WERI-Rb-1 (cell line): ENCODE measurements around the gene DPYSL4.
A peak's percentile ranks its signal among the peaks of the same experiment; 100 is the strongest.

Source experiments
- DNase-seq: peaks from one replicate; pipeline ENCODE4 v3.0.0-alpha.2; 2020
- H3K27ac ChIP-seq: fragments of 250-450 bp; sonication (Bioruptor Pico); 2 replicates; pipeline ENCODE4 v1.5.1; 2020; ENCODE audit warnings: mild to moderate bottlenecking, moderate library complexity
- H3K27me3 ChIP-seq: fragments of 250-450 bp; sonication (Bioruptor Pico); 2 replicates; pipeline ENCODE4 v1.5.1; 2021; ENCODE audit warnings: mild to moderate bottlenecking, low read depth, moderate library complexity; ENCODE audit not compliant: insufficient read depth, severe bottlenecking
- H3K36me3 ChIP-seq: fragments of 250-450 bp; sonication (Bioruptor Pico); 2 replicates; pipeline ENCODE4 v1.5.1; 2020; ENCODE audit warnings: mild to moderate bottlenecking, moderate library complexity
- H3K4me3 ChIP-seq: 2 replicates; pipeline ENCODE4 v1.5.1; 2011; ENCODE audit warnings: low read depth, mild to moderate bottlenecking, control low read depth, low read length
- H3K9me3 ChIP-seq: fragments of 250-450 bp; sonication (Bioruptor Pico); 2 replicates; pipeline ENCODE4 v1.5.1; 2021; ENCODE audit warnings: mild to moderate bottlenecking, moderate library complexity; ENCODE audit not compliant: severe bottlenecking
- CTCF ChIP-seq: IDR thresholded peaks from 2 replicates; pipeline ENCODE4 v1.5.1; 2011; ENCODE audit warnings: low read depth, mild to moderate bottlenecking, control low read depth, inconsistent platforms, low read length

The DPYSL4 gene

GRCh38 chr10:132202070-132202970 is 15.6 kb downstream of the DPYSL4 start:
- peaks cover 77% of the 10 kb centered on the region for H3K36me3 ChIP-seq

GRCh38 chr10:132203256-132204077 is 16.7 kb downstream of the DPYSL4 start:
- H3K36me3 ChIP-seq, result peaks cover 65% of the 10 kb centered on the region
- no peak overlapping the region; the same call in 1 of the 2 replicates for H3K27ac ChIP-seq
- no peak for TF ChIP-seq CTCF
- H3K4me3 ChIP-seq, result no peak overlapping the region
- H3K27me3 ChIP-seq, result no peaks in the 10 kb centered on the region
- no peak for DNase-seq
- H3K9me3 ChIP-seq, result no peaks in the 10 kb centered on the region

More at GRCh38 chr10:132202070-132202970, 15.6 kb downstream of the DPYSL4 start:
- no peak for DNase-seq
- no peaks in the 10 kb centered on the region for H3K9me3 ChIP-seq
- no peak overlapping the region for H3K4me3 ChIP-seq
- no peak overlapping the region for H3K27ac ChIP-seq
- TF ChIP-seq CTCF, result no peak
- H3K27me3 ChIP-seq, result no peaks in the 10 kb centered on the region

- Histone ChIP-seq H3K9me3 (no peaks in the 10 kb centered on the region), H3K27me3 (no peaks in the 10 kb centered on the region), H3K27ac (no peak overlapping the region; the same call in 1 of the 2 replicates), H3K4me3 (no peak overlapping the region), H3K36me3 (peaks cover 58% of the 10 kb centered on the region)
- DNase-seq, result no peak
- TF ChIP-seq CTCF, result no peak
Measured at GRCh38 chr10:132204078-132204780, 17.5 kb downstream of the DPYSL4 start.

- peak; percentile 71 for DNase-seq
- H3K9me3 ChIP-seq, result no peaks in the 10 kb centered on the region
- H3K27ac ChIP-seq, result 0 out of 2 replicates have a peak overlapping the region, but pooled peaks have one; percentile 33
- H3K36me3 ChIP-seq, result peaks cover 58% of the 10 kb centered on the region
- H3K27me3 ChIP-seq, result no peaks in the 10 kb centered on the region
- H3K4me3 ChIP-seq, result no peak overlapping the region
- TF ChIP-seq CTCF, result peak; percentile 69
Measured at GRCh38 chr10:132204781-132205473, 18.2 kb downstream of the DPYSL4 start.
